Spinal cord (tissue), 10 donors: Measurements from ENCODE around the gene TBC1D22A. TPM values are rescaled to one million over a fixed set of nuclear protein-coding genes. Genes with fewer than 3 reads are reported as not detected.

Experiments used
- DNase-seq, 6 donors: peaks; one replicate each; pipeline versions ENCODE4 v3.0.0 to v3.0.0-alpha.2; 2013 to 2015; ENCODE audit warnings: low spot score in 6 of 6, low read depth in 4 of 6
- H3K27ac ChIP-seq: one replicate; pipeline ENCODE4 v1.5.1; 2013; ENCODE audit warnings: low read depth, low read length, control low read depth
- H3K27me3 ChIP-seq: one replicate; pipeline ENCODE4 v1.6.1; 2013; ENCODE audit warnings: low read length; ENCODE audit not compliant: control insufficient read depth, insufficient read depth
- H3K36me3 ChIP-seq: one replicate; pipeline ENCODE4 v1.6.1; 2013; ENCODE audit warnings: low read length; ENCODE audit not compliant: control insufficient read depth, insufficient read depth
- H3K4me1 ChIP-seq: one replicate; pipeline ENCODE4 v1.6.1; 2013; ENCODE audit warnings: low read length; ENCODE audit not compliant: control insufficient read depth, insufficient read depth
- H3K4me3 ChIP-seq: one replicate; pipeline ENCODE4 v1.5.1; 2013; ENCODE audit warnings: low read depth, low read length, control low read depth
- H3K9me3 ChIP-seq: one replicate; pipeline ENCODE4 v1.6.1; 2013; ENCODE audit warnings: low read length; ENCODE audit not compliant: control insufficient read depth, insufficient read depth
- WGBS: methylation state at CpG from one replicate; pipeline ENCODE4 v1.1.5; 2013; ENCODE audit warnings: missing lambda C conversion rate; ENCODE audit not compliant: insufficient coverage; 5-methylcytosine and 5-hydroxymethylcytosine counted together
- polyA plus RNA-seq, 2 donors: library from polyadenylated mRNA; unstranded; fragments of 120-200 nt; gene quantifications; one replicate each; pipeline ENCODE4 v1.2.1, GENCODE V29; 2013; ENCODE audit not compliant: insufficient read length in 2 of 2
- total RNA-seq, 2 donors: library from RNA; depleted of rRNA in 1 of 2; stranded (reverse); fragments of 120-200 nt in 1 of 2; fragments of >200 nt in 1 of 2; gene quantifications; one replicate each; pipeline versions ENCODE4 v1.2.3 to v1.2.4, GENCODE V29; 2013 to 2014
- donor health status: healthy.

TBC1D22A gene
- total and polyA plus RNA-seq, 4 donors: 7.1 to 14.6 (median 10.8) TPM

DNA sequence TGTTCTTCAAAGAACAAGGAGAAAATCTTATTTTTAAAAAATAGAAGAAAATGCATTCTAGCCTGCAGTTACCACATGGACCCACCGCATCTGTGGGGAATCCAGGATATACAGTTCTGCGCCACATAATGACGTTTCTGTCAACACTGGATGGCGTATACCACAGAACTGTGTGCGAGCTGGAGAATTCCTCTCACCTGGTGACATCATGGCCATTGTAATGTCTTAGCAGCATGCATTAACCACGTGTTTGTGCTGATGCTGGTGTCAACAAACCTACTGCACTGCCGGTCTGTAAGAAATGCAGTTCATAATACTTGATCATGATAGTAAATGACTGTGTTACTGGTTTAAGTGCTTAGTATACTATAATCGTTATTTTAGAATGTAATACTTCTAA is 174.7 kb downstream of the TBC1D22A start:
- no peak for DNase-seq
- H3K4me3 ChIP-seq: no peak overlapping the region
- peaks cover 12% of the 10 kb centered on the region for H3K4me1 ChIP-seq
- H3K36me3 ChIP-seq: peaks cover 10% of the 10 kb centered on the region
- no peak overlapping the region for H3K27ac ChIP-seq
- 84% methylated on average over 6 of the region's 8 CpGs for WGBS
- no peaks in the 10 kb centered on the region for H3K9me3 ChIP-seq
- peaks cover 2% of the 10 kb centered on the region for H3K27me3 ChIP-seq

DNA sequence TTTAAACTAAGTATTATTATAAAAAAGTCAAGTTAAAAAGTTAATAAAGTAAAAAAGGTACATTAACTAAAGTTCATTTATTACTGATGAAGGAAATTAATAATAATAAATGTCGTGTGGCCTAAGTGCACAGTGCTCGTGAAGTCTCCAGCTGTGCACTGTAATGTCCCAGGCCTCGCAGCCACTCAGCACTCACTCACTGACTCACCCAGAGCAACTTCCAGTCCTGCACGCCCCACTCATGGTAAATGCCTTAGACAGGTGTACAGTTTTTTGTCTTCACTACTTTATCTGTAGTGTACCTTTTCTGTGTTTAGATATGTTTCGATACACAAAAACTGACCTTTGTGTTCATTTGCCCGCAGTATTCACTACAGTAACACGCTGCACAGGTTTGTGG is 175.5 kb downstream of the TBC1D22A start:
- 100% methylated on average over 2 of the region's 7 CpGs for WGBS
- H3K27ac ChIP-seq: no peak overlapping the region

DNA sequence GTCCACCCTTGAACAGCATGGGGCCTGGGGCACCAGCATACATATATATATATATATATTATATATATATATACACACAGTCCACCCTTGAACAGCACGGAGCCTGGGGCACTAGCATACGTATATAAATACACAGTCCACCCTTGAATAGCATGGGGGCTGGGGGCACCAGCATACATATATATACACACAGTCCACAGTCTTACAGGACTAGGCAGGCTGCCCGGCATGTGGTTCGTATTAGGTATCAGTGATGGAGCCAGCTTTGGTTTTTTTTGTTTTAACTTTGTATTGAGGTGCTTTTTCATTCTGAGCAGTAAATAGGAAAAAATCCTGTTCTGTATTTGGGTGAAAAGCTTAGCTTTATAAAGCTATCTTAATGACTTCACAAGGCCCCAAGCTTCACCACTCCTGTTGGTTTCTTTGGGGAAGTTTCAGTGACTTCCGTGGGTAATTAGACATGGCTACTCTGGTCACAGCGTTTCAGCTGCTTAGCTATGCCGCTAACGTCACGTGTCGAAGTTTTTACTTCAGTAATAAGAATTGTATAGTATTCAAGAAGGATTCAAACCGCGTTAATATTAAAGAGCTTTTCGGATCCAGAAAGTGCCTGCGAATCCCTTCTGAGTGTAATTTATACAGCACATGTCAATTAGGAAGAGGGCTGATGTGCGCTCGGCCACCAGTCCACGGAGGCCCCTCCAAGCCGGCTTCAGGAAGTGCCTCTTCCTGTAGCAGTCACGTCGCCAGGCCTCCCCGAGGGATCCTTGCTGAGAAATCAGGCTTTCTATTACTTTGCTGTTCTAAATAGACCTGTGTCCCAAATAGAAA is 179.7 kb downstream of the TBC1D22A start:
- Histone ChIP-seq H3K27ac (no peak overlapping the region), H3K27me3 (no peaks in the 10 kb centered on the region), H3K4me1 (peaks cover 21% of the 10 kb centered on the region), H3K36me3 (no peaks in the 10 kb centered on the region), H3K9me3 (no peaks in the 10 kb centered on the region), H3K4me3 (no peak overlapping the region)
- DNase-seq: peak in 1 of 6 donors; percentile 47
- 85% methylated on average over 8 of the region's 21 CpGs for WGBS

More for the DNA sequence above, 175.5 kb downstream of the TBC1D22A start:
- H3K27me3 ChIP-seq: peaks cover 2% of the 10 kb centered on the region
- H3K9me3 ChIP-seq: no peaks in the 10 kb centered on the region
- peaks cover 18% of the 10 kb centered on the region for H3K4me1 ChIP-seq
- peaks cover 9% of the 10 kb centered on the region for H3K36me3 ChIP-seq
- no peak for DNase-seq
- H3K4me3 ChIP-seq: no peak overlapping the region

DNA sequence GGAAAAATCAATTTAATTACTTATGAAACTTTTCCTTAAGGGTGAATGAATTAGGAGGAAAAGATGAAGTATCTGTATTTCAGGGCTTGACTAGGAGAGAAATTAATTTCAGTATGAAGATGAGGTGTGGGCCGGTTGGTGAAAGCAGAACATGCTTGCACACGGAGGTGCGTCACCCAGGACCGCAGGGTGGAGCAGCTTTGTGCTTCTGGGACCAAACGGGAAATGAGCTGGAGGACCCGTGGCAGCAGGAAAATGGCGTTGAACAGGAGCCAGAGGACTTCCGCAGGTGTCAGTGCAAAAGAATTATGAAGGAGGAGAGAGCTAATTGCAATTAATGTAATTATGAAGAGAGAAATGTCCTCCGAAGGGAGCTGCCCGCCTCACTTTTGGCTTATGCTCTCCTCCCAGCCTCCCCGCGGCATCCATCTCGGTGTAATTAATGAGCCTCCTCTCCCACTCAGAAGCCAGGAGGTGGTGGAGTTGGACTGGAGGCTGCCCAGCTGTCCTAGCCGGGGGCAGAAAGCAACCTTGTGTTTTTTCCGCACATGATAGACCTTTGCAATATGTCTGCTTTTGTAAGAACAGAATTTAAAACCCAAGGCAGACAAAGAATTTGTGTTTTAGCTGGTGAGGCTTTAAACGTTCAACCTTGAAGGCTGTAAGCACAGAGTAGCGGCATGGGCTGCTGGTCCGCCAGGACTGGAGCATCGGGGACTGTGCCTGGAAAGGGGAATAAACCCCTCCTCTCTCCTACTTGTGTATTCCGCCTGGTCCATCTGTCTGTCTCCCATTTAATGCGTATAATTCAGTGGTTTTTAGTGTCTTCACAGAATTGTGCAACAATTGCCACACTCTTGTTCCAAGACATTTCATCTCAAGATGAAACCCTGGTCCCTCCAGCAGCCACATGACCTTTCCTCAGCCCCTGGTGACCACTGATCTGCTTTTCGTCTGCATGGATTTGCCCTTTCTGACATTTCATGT is 180.6 kb downstream of the TBC1D22A start:
- Histone ChIP-seq H3K4me1 (peaks cover 29% of the 10 kb centered on the region), H3K27ac (no peak overlapping the region), H3K9me3 (no peaks in the 10 kb centered on the region), H3K27me3 (no peaks in the 10 kb centered on the region), H3K36me3 (no peaks in the 10 kb centered on the region), H3K4me3 (no peak overlapping the region)
- WGBS: 64% methylated on average over 15 of the region's 22 CpGs
- DNase-seq: peak in 2 of 6 donors; percentile 17 to 82

DNA sequence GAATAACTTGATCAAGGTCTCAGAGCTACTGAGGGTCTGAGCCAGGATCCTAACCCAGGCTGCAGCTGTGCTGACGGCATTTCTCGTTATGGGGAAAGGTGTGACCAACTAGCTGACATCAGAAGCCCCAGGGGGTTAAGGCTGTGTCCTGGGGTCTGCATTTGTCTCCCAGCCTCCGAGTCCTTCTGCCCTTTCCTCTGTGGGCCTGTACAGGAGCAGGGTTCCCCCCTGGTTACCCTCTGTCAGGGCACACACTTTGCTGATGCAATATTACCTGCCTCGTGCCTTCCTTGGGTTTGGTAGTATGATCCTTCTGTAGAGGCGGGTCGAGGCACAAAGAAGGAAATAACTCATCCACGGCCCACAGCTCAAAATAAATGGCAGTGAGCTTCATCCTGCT is 183.0 kb downstream of the TBC1D22A start:
- no peak overlapping the region for H3K27ac ChIP-seq
- no peak for DNase-seq
- 100% methylated on average over 2 of the region's 7 CpGs for WGBS
- H3K36me3 ChIP-seq: peaks cover 3% of the 10 kb centered on the region
- no peak overlapping the region for H3K4me3 ChIP-seq
- H3K27me3 ChIP-seq: no peaks in the 10 kb centered on the region
- no peaks in the 10 kb centered on the region for H3K9me3 ChIP-seq
- peaks cover 33% of the 10 kb centered on the region for H3K4me1 ChIP-seq

DNA sequence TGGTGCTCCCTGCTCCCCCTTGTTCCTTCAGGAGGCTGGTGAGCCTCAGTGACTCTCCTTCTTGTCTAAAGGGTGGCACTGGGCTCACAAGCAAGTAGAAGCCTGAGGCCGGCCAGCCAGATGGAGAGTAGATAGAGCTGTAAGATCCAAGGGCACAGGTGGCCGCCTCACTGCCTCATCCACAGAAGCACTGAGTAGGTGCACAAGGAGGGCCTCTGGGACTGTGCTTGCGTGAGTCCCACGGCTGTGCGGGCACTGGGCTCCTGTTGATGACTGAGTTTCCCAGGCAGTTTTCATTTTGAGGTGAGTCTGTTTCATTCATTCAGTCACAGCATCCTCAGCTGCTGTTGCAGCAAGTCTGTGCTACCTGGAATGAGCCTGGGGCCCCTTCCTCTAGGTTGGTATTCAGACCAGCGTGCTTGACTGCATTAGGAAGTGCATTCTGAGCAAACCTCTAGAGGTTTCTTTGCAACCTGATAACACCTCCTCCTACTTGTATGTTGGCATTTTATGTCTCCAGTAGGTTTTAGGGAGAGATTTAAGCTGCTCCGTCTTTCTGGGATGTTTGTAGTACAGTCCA is 184.0 kb downstream of the TBC1D22A start:
- H3K27ac ChIP-seq: no peak overlapping the region
- H3K27me3 ChIP-seq: no peaks in the 10 kb centered on the region
- 100% methylated on average over 3 of the region's 7 CpGs for WGBS
- no peaks in the 10 kb centered on the region for H3K9me3 ChIP-seq
- DNase-seq: no peak
- peaks cover 33% of the 10 kb centered on the region for H3K4me1 ChIP-seq
- peaks cover 3% of the 10 kb centered on the region for H3K36me3 ChIP-seq
- no peak overlapping the region for H3K4me3 ChIP-seq

DNA sequence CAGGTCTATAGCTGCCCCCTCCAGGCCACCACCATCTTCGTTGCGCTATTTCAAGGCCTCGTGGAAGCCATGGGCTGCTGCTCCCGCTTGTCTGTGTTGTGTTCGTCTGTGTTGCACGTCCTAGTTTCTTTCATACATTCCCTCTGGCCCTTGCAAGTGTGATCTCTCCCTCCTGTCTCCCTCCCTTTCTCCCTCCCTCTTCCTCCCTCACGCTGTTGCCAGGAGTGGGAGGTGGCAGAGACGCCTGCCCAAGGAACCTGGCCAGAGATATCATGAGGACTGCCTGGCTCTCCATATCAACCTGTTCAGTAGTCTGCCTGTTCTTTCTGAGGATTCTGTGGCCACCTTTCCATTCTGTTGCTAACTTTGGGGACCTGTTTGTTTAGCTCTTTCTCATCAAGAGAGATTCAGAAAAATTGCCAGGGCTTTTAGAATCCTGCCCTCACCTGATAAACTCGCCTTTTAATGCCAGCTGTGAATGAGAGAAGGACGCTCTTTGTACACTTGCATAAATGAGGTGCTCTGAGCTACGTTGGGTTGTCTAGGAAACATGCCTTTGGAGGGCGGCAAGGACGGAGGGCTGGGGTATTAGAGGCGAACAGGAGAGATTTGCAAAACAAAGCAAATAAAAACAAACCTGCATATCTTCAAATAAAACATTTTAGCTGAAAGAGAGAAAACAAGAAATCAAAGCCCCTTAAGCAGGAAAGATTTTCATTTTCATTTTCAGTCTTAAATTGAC is 185.2 kb downstream of the TBC1D22A start:
- 32% methylated on average over 8 of the region's 14 CpGs for WGBS
- peak in 3 of 6 donors; percentile 33 to 89 (median 47) for DNase-seq
- Histone ChIP-seq H3K4me1 (peaks cover 30% of the 10 kb centered on the region), H3K4me3 (no peak overlapping the region), H3K36me3 (peaks cover 3% of the 10 kb centered on the region), H3K9me3 (no peaks in the 10 kb centered on the region), H3K27ac (no peak overlapping the region), H3K27me3 (no peaks in the 10 kb centered on the region)

DNA sequence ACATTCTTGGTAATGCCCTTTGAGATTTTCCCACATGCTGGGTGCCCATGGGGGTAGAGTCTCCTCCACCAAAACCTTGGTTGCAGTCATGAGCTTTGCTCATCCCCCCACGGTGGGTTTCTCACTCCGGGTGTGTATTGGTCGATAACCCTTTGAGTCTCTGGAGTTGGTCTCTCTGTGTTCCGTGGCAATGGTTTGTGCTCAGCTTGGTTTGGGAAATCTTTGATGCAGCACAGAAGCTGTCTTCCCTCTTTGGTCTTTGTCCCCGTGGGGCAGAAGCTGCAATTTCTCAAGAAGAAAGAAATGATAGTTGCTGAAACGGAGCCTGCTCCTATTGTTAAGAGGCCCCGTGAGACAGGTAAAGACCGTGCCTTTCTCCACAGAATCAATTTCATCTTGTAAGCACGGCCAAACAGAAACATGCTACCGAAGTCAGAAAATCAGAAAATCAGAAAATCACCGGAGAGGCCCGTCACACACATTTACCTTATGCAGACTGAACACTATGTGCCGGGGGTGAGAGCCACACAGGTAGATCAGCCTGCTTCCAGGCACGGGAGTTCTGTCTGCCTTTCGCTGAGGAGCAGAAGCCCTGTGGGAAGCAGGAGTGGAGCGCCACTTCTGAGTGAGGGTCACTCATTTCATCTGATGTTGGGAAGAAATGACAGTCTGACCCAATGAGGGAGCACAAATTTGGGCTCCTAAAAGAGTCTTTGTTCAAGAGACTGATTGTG is 186.1 kb downstream of the TBC1D22A start:
- peak in 1 of 6 donors; percentile 87 for DNase-seq
- WGBS: 74% methylated on average over 15 of the region's 16 CpGs
- H3K4me1 ChIP-seq: peaks cover 23% of the 10 kb centered on the region

More for the DNA sequence above, 186.1 kb downstream of the TBC1D22A start:
- no peaks in the 10 kb centered on the region for H3K9me3 ChIP-seq
- no peaks in the 10 kb centered on the region for H3K27me3 ChIP-seq
- H3K27ac ChIP-seq: no peak overlapping the region
- peaks cover 3% of the 10 kb centered on the region for H3K36me3 ChIP-seq
- no peak overlapping the region for H3K4me3 ChIP-seq
